Right forelimb (tissue), 1 donor: ENCODE measurements around the gene ZNF385A.
"Not testable (repeated sequence)": the region's sequence is repeated elsewhere in the genome, so short reads cannot be mapped to it uniquely, and the experiment has no call there.

Experiments
- DNase-seq: peaks from one replicate; pipeline ENCODE4 v3.0.0-alpha.2; 2018

Gene ZNF385A

GRCh38 chr12:54372113-54372806, 12.3 kb downstream of the ZNF385A start:
- no peak for DNase-seq

GRCh38 chr12:54371328-54372112, 13.0 kb downstream of the ZNF385A start:
- peak; percentile 73 for DNase-seq

GRCh38 chr12:54370171-54370730, 14.3 kb downstream of the ZNF385A start:
- peak; percentile 88 for DNase-seq

- no peak for DNase-seq
Measured at GRCh38 chr12:54369597-54370131, 14.9 kb downstream of the ZNF385A start.

GRCh38 chr12:54368709-54369596, 15.6 kb downstream of the ZNF385A start:
- peak; percentile 95 for DNase-seq

GRCh38 chr12:54368025-54368708, 16.4 kb downstream of the ZNF385A start:
- DNase-seq, result no peak

GRCh38 chr12:54364413-54364812, 20.1 kb downstream of the ZNF385A start, which contains the start of gene GPR84:
TSS of gene GPR84 (minus strand) at chr12:54364486. CDS start at chr12:54363851, 635 bp downstream.
- no peak for DNase-seq

GRCh38 chr12:54363618-54364017, 20.9 kb downstream of the ZNF385A start:
- DNase-seq, result no peak

GRCh38 chr12:54363047-54363446, 21.5 kb downstream of the ZNF385A start:
- DNase-seq, result no peak

GRCh38 chr12:54360717-54361456, 23.6 kb downstream of the ZNF385A start:
- peak; percentile 83 for DNase-seq

GRCh38 chr12:54359762-54360351, 24.7 kb downstream of the ZNF385A start:
- DNase-seq, result no peak

GRCh38 chr12:54358945-54359761, 25.4 kb downstream of the ZNF385A start:
- DNase-seq, result peak; percentile 98

- DNase-seq, result no peak
Measured at GRCh38 chr12:54358191-54358944, 26.2 kb downstream of the ZNF385A start.

- DNase-seq, result peak; percentile 48
Measured at GRCh38 chr12:54357506-54358190, 26.9 kb downstream of the ZNF385A start.

GRCh38 chr12:54356951-54357356, 27.6 kb downstream of the ZNF385A start:
- DNase-seq, result no peak

GRCh38 chr12:54356228-54356627, 28.3 kb downstream of the ZNF385A start:
- peak; percentile 46 for DNase-seq

GRCh38 chr12:54355104-54355815, 29.3 kb downstream of the ZNF385A start:
- DNase-seq, result peak; percentile 47

GRCh38 chr12:54354271-54354670, 30.3 kb downstream of the ZNF385A start:
- DNase-seq, result not testable (repeated sequence)
